ENCODE measurements around the gene PRLR.

Gene PRLR

DNA sequence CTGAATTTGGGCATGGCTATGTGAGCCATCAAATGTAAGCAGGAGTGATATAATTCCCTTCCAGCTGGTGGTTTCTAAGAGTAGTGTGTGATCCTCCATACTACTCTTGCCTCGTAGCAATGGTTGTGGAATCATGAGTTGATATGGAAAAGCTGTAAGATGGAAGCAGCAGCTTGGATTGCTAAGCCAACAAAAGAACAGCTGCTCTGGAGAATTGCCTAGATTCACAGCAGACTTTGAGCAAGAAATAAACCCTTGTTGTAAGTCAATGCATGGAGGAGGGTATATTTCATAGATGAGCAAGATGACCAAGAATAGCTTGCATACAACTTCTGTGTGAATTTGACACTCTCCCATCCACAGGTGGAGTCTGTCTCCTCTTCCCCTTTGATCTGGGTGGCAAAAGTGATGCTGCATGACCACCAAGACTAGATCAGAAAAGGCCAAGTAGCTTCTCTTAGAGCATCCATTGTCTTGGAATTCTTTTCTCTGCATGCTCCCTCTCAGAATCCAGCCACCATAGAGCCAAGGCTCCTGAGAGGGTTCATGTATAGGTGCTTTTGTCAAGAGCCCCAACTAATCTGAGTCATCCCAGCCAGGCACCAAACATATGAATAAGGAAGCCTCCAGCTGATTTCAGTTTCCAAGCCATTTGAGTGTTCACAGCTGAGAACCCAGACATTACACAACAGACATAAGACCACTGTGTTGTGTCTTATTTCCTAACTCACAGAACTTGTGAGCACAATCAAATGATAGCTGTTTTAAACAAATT lies 79.0 kb downstream of the PRLR start:
- TF ChIP-seq CEBPB (IDR thresholded peaks at IDR 0.05) (no peak), ZBTB7A (IDR thresholded peaks at IDR 0.05; ENCODE audit: low read depth) (no peak)

DNA sequence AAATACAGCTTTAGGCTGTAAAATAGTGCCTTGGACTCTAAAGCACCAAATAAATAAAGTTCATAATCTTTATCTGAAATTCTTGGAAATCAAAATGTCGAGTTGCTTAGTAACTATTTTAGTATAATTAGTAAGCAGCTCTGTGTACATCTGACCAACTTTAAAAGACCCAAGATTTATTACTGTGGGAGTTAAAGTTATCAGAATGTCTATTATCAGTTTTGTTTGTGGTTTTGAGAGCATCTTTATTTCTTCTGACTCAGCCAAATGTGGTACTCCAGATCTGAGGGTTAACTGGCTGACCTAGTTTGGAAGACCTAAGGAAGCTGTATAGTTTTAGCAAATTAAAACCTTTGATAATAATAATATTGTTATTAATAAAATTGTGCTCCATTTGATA lies 81.2 kb downstream of the PRLR start:
- TF ChIP-seq EGR1 (IDR thresholded peaks at IDR 0.05) (no peak), EP300 (IDR thresholded peaks at IDR 0.05; ENCODE audit: borderline replicate concordance) (no peak), TAF1 (IDR thresholded peaks at IDR 0.05; ENCODE audit: low read depth) (no peak)

DNA sequence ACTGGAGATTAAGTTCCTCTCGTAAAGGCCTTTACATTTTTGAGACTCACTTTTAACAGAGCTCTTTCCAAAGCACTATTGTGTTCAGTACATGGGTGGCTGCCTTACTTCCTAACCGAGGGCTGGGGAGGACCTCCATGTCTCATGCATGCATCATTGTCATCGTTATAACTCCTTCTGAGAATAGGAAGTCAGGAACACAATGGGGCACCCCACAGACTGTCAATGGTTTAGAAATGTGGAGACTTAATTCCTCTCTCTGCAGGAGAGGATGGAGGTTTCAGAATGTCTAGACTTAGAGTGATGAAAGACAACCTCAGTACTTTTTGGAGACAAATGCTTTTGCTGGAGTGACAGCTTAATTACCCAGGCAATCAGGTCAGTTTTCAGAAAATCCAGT lies 83.9 kb downstream of the PRLR start:
- no peak for TF ChIP-seq RAD21 (IDR thresholded peaks at IDR 0.05; ENCODE audit: low read depth)
- no peak for TF ChIP-seq CEBPB (IDR thresholded peaks at IDR 0.05)
- no peak for TF ChIP-seq EGR1 (IDR thresholded peaks at IDR 0.05)
- TF ChIP-seq EP300 (IDR thresholded peaks at IDR 0.05; ENCODE audit: borderline replicate concordance): no peak
- TF ChIP-seq, protein P1, sequence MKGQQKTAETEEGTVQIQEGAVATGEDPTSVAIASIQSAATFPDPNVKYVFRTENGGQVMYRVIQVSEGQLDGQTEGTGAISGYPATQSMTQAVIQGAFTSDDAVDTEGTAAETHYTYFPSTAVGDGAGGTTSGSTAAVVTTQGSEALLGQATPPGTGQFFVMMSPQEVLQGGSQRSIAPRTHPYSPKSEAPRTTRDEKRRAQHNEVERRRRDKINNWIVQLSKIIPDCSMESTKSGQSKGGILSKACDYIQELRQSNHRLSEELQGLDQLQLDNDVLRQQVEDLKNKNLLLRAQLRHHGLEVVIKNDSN (IDR thresholded peaks at IDR 0.05): no peak
- no peak for TF ChIP-seq TCF12 (IDR thresholded peaks at IDR 0.05; ENCODE audit: low read depth)
- TF ChIP-seq TEAD4 (IDR thresholded peaks at IDR 0.05): no peak
- no peak for TF ChIP-seq NFIC (IDR thresholded peaks at IDR 0.05)
- TF ChIP-seq ZBTB7A (IDR thresholded peaks at IDR 0.05; ENCODE audit: low read depth): no peak
- TF ChIP-seq, protein P2, sequence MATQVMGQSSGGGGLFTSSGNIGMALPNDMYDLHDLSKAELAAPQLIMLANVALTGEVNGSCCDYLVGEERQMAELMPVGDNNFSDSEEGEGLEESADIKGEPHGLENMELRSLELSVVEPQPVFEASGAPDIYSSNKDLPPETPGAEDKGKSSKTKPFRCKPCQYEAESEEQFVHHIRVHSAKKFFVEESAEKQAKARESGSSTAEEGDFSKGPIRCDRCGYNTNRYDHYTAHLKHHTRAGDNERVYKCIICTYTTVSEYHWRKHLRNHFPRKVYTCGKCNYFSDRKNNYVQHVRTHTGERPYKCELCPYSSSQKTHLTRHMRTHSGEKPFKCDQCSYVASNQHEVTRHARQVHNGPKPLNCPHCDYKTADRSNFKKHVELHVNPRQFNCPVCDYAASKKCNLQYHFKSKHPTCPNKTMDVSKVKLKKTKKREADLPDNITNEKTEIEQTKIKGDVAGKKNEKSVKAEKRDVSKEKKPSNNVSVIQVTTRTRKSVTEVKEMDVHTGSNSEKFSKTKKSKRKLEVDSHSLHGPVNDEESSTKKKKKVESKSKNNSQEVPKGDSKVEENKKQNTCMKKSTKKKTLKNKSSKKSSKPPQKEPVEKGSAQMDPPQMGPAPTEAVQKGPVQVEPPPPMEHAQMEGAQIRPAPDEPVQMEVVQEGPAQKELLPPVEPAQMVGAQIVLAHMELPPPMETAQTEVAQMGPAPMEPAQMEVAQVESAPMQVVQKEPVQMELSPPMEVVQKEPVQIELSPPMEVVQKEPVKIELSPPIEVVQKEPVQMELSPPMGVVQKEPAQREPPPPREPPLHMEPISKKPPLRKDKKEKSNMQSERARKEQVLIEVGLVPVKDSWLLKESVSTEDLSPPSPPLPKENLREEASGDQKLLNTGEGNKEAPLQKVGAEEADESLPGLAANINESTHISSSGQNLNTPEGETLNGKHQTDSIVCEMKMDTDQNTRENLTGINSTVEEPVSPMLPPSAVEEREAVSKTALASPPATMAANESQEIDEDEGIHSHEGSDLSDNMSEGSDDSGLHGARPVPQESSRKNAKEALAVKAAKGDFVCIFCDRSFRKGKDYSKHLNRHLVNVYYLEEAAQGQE (IDR thresholded peaks at IDR 0.05; ENCODE audit: low read depth): no peak
- TF ChIP-seq CREB1 (IDR thresholded peaks at IDR 0.05; ENCODE audit: low read depth): no peak
- TF ChIP-seq YY1 (IDR thresholded peaks at IDR 0.05; ENCODE audit: low read depth): no peak

DNA sequence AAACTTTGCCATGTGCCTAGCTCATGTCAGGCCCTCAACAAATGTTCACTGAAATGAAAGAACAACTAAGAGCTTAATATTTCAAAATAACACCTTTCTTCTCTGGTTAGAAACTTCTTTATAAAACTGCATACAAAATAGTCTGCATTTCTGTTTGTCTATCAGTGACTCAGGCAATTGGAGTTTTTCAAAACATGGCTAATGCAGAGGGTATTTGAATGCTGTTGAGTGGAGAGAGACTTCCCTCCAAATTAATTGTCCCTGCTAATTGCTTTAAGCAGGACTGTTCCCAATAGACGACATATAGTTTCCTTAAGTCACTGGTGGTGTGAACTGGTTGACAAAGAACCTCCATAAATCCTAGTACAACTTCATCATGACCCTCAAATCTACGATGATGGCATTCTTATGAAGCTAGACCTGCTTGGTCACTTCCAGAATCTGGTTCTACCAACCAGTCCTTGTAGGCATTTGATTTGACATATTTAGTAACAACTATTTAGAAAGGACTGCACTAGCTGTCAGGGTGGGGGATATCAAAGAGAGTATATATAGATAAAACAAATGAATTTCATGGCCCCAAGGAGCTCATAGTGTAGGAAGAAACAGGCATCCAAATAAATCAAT lies 84.5 kb downstream of the PRLR start:
- TF ChIP-seq, protein P3, sequence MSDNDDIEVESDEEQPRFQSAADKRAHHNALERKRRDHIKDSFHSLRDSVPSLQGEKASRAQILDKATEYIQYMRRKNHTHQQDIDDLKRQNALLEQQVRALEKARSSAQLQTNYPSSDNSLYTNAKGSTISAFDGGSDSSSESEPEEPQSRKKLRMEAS (IDR thresholded peaks at IDR 0.05): no peak
- TF ChIP-seq TCF12 (IDR thresholded peaks at IDR 0.05; ENCODE audit: low read depth) (no peak), CREB1 (IDR thresholded peaks at IDR 0.05; ENCODE audit: low read depth) (no peak), EGR1 (IDR thresholded peaks at IDR 0.05) (no peak), TAF1 (IDR thresholded peaks at IDR 0.05; ENCODE audit: low read depth) (no peak), CEBPB (IDR thresholded peaks at IDR 0.05) (no peak), YY1 (IDR thresholded peaks at IDR 0.05; ENCODE audit: low read depth) (no peak), FOXM1 (IDR thresholded peaks at IDR 0.05; ENCODE audit: borderline replicate concordance, low read depth) (no peak), EP300 (IDR thresholded peaks at IDR 0.05; ENCODE audit: borderline replicate concordance) (no peak), NFIC (IDR thresholded peaks at IDR 0.05) (no peak), RAD21 (IDR thresholded peaks at IDR 0.05; ENCODE audit: low read depth) (no peak), ZBTB7A (IDR thresholded peaks at IDR 0.05; ENCODE audit: low read depth) (no peak), TEAD4 (IDR thresholded peaks at IDR 0.05) (no peak)
- TF ChIP-seq, protein P2 (IDR thresholded peaks at IDR 0.05; ENCODE audit: low read depth): no peak
- TF ChIP-seq, protein P1 (IDR thresholded peaks at IDR 0.05): no peak

DNA sequence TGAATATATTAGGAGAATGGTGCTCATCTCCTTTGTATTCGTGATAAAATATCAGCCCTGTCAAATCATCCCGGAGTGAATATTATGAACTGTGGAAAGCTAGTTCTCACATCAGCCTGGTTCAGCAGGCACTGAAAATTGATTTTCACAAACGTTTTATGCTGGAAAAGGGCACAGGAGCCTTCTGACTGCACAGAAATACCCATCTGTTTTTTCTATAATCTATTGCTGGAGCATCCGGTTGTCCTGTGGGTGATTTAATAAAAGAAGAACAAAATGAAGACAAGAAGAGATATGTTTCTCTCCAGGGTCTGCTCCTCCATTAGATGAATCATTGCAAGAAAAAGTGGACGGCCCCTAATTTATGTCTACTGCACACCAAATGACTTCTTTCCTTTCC lies 85.3 kb downstream of the PRLR start:
- TF ChIP-seq, protein P1 (IDR thresholded peaks at IDR 0.05): no peak
- TF ChIP-seq CEBPB (IDR thresholded peaks at IDR 0.05) (no peak), NFIC (IDR thresholded peaks at IDR 0.05) (no peak)

DNA sequence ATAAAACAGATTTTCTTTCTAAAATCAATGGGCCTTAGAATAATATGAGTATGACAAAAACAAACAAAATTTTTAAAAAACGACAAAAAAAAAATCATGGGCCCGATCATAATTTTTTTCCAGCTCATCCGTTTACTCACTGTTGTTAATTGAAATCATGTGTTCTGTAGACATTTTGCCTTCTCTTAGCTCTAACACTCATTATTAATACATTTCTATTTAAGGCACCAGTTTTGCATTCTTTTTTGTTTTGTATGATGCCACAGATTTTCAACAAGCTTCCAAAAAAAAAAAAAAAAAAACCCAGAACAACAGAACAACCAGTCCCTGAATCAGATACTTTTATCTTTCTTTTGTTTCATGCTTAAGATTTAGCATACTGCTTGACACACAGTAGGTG lies 86.4 kb downstream of the PRLR start:
- TF ChIP-seq CREB1 (IDR thresholded peaks at IDR 0.05; ENCODE audit: low read depth): no peak
- no peak for TF ChIP-seq RAD21 (IDR thresholded peaks at IDR 0.05; ENCODE audit: low read depth)
- TF ChIP-seq TAF1 (IDR thresholded peaks at IDR 0.05; ENCODE audit: low read depth): no peak
- TF ChIP-seq, protein P1 (IDR thresholded peaks at IDR 0.05): no peak
- no peak for TF ChIP-seq FOXM1 (IDR thresholded peaks at IDR 0.05; ENCODE audit: borderline replicate concordance, low read depth)

All from Ishikawa (cell line).